Mammary epithelial cell (primary cell): ENCODE measurements around the gene CFAP61.

ENCODE experiments used
- CTCF ChIP-seq, 2 donors: IDR thresholded peaks in 1 of 2; conservative IDR thresholded peaks in 1 of 2; 2 replicates each; pipeline ENCODE4 v1.5.1; 2011 to 2012; ENCODE audit warnings: inconsistent platforms in 2 of 2, low read length in 2 of 2, mild to moderate bottlenecking in 2 of 2, control low read depth in 1 of 2, low read depth in 1 of 2; ENCODE audit not compliant: insufficient read depth in 1 of 2; ENCODE audit errors: extremely low read depth in 1 of 2
- EZH2 ChIP-seq: IDR thresholded peaks from 2 replicates; pipeline ENCODE4 v1.6.1; 2012; ENCODE audit warnings: low read length, inconsistent platforms, borderline replicate concordance

GRCh38 chr20:20096421-20096820 lies 44.1 kb downstream of the CFAP61 start:
- TF ChIP-seq EZH2 (no peak), CTCF (conservative IDR thresholded peaks at IDR 0.05 in 1 of 2, IDR thresholded peaks at IDR 0.05 in 1 of 2; ENCODE audit: extremely low read depth in 1 of 2, insufficient read depth in 1 of 2, low read depth in 1 of 2, low read length in 2 of 2) (no peak)
